SK-N-SH treated with all-trans-retinoic acid at 6 μM for 48 hours (cell line): ENCODE measurements around the gene NPRL2.

Source experiments
- ATAC-seq: fragments of 200-7000 bp; cut with Tn5 transposase; 3 replicates; pipeline ENCODE4 v1.9.1; 2020; ENCODE audit warnings: mild to moderate bottlenecking, moderate library complexity
- BACH2 ChIP-seq: fragments of 250-450 bp; sonication (Bioruptor Pico); IDR thresholded peaks from 2 replicates; pipeline ENCODE4 v1.9.0; 2021; ENCODE audit warnings: mild to moderate bottlenecking, borderline replicate concordance
- CSDC2 ChIP-seq: fragments of 250-450 bp; sonication (Bioruptor Pico); IDR thresholded peaks from 2 replicates; pipeline ENCODE4 v1.5.0; 2020; ENCODE audit warnings: mild to moderate bottlenecking, moderate library complexity
- ESRRG ChIP-seq: fragments of 250-450 bp; sonication (Bioruptor Pico); IDR thresholded peaks from 2 replicates; pipeline ENCODE4 v1.6.1; 2021; ENCODE audit warnings: mild to moderate bottlenecking
- GLIS3 ChIP-seq: fragments of 250-450 bp; sonication (Bioruptor Pico); IDR thresholded peaks from 2 replicates; pipeline ENCODE4 v1.5.0; 2020; ENCODE audit warnings: mild to moderate bottlenecking, moderate library complexity
- PPARA ChIP-seq: fragments of 250-450 bp; sonication (Bioruptor Pico); IDR thresholded peaks from 2 replicates; pipeline ENCODE4 v1.5.0; 2020; ENCODE audit warnings: mild to moderate bottlenecking, borderline replicate concordance
- RARB ChIP-seq: fragments of 250-450 bp; sonication (Bioruptor Pico); IDR thresholded peaks from 2 replicates; pipeline ENCODE4 v1.8.0; 2021; ENCODE audit warnings: mild to moderate bottlenecking, moderate library complexity
- SNAI2 ChIP-seq: fragments of 250-450 bp; sonication (Bioruptor Pico); IDR thresholded peaks from 2 replicates; pipeline ENCODE4 v1.5.0; 2020; ENCODE audit warnings: mild to moderate bottlenecking, moderate library complexity
- TCF4 ChIP-seq: fragments of 250-450 bp; sonication (Bioruptor Pico); IDR thresholded peaks from 2 replicates; pipeline ENCODE4 v1.8.0; 2021; ENCODE audit warnings: mild to moderate bottlenecking, moderate library complexity, borderline replicate concordance
- TOX ChIP-seq: fragments of 250-450 bp; sonication (Bioruptor Pico); IDR thresholded peaks from 2 replicates; pipeline ENCODE4 v1.8.0; 2021; ENCODE audit warnings: mild to moderate bottlenecking, moderate library complexity, borderline replicate concordance
- ZC3H10 ChIP-seq: fragments of 250-450 bp; sonication (Bioruptor Pico); IDR thresholded peaks from 2 replicates; pipeline ENCODE4 v1.5.1; 2021; ENCODE audit warnings: mild to moderate bottlenecking, moderate library complexity
- ZFP3 ChIP-seq: fragments of 250-450 bp; sonication (Bioruptor Pico); IDR thresholded peaks from 2 replicates; pipeline ENCODE4 v1.5.0; 2020; ENCODE audit warnings: mild to moderate bottlenecking, moderate library complexity
- ZFP30 ChIP-seq: fragments of 450-650 bp; formaldehyde crosslinking; IDR thresholded peaks from 2 replicates; pipeline ENCODE4 v1.5.0; 2022; ENCODE audit warnings: mild to moderate bottlenecking, moderate library complexity
- ZNF565 ChIP-seq: fragments of 450-650 bp; formaldehyde crosslinking; conservative IDR thresholded peaks from 2 replicates; pipeline ENCODE4 v1.5.0; 2020; ENCODE audit warnings: low read depth, mild to moderate bottlenecking, moderate library complexity
- ZNF8 ChIP-seq: fragments of 450-650 bp; formaldehyde crosslinking; IDR thresholded peaks from 2 replicates; pipeline ENCODE4 v1.5.0; 2020; ENCODE audit warnings: mild to moderate bottlenecking, moderate library complexity
- TF ChIP-seq, protein P1 (sequence below): fragments of 250-450 bp; sonication (Bioruptor Pico); IDR thresholded peaks from 2 replicates; pipeline ENCODE4 v1.8.0; 2021; ENCODE audit warnings: low read depth, mild to moderate bottlenecking, moderate library complexity, borderline replicate concordance
- TF ChIP-seq, protein P2 (sequence below): fragments of 250-450 bp; sonication (Bioruptor Pico); IDR thresholded peaks from 2 replicates; pipeline ENCODE4 v1.5.1; 2021; ENCODE audit warnings: mild to moderate bottlenecking, moderate library complexity
- TF ChIP-seq, protein P3 (sequence below): fragments of 250-450 bp; sonication (Bioruptor Pico); IDR thresholded peaks from 2 replicates; pipeline ENCODE4 v1.5.0; 2020; ENCODE audit warnings: mild to moderate bottlenecking, moderate library complexity
- TF ChIP-seq, protein P4 (sequence below): fragments of 250-450 bp; sonication (Bioruptor Pico); IDR thresholded peaks from 2 replicates; pipeline ENCODE4 v1.5.1; 2020; ENCODE audit warnings: low read depth, mild to moderate bottlenecking, moderate library complexity

Gene NPRL2

DNA sequence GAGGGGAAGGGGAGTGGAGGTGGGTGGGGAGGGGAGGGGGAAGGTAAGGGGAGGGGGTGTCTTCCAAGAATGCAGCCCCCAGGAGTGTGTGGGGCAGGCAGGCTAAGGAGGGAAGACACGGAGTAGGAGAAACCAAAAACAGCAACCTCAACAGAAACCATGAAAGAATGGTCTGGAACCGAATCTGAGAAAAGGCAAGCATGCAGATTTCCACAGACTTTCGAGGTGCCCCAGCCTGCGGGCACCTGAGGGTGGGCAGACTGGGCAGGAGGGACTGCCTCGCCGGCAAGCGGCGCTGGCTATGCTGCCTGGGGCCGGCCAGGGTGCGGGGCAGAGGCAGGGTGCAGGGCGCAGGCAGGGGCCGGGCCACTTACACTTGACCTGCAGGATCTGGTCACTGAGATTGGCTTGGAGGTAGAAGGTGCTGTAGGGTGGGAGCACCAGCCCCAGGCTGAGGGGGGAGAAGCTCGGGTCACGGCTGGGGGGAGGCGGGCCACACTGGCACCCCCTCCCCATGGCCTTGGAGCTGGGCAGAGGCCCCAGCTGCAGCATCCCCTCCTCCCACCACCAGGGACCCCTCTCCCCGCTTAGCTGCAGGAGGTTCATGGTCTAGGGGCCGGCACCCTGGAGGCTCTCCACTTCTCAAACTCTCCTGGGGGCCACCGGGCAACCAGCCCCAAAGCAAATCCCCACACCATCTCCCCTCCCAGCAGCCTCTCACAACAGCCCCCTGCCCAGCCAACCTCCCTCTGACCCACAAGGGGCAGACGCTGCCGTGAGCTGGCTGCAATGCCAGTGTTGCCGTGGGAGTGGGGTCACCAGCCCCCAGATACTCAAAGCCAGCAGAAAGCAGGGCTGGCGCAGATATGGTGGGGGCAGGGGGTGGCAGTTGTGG lies 24.0 kb upstream of the NPRL2 start:
- no peak for ATAC-seq
- TF ChIP-seq ZFP30 (CRISPR knock-in tag): no peak
- no peak for TF ChIP-seq ZNF565 (CRISPR knock-in tag)
- TF ChIP-seq PPARA: no peak
- no peak for TF ChIP-seq SNAI2
- TF ChIP-seq TOX: no peak
- TF ChIP-seq, protein P1, sequence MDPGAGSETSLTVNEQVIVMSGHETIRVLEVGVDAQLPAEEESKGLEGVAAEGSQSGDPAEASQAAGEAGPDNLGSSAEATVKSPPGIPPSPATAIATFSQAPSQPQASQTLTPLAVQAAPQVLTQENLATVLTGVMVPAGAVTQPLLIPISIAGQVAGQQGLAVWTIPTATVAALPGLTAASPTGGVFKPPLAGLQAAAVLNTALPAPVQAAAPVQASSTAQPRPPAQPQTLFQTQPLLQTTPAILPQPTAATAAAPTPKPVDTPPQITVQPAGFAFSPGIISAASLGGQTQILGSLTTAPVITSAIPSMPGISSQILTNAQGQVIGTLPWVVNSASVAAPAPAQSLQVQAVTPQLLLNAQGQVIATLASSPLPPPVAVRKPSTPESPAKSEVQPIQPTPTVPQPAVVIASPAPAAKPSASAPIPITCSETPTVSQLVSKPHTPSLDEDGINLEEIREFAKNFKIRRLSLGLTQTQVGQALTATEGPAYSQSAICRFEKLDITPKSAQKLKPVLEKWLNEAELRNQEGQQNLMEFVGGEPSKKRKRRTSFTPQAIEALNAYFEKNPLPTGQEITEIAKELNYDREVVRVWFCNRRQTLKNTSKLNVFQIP (CRISPR knock-in tag): no peak
- no peak for TF ChIP-seq RARB (CRISPR knock-in tag)
- TF ChIP-seq, protein P2, sequence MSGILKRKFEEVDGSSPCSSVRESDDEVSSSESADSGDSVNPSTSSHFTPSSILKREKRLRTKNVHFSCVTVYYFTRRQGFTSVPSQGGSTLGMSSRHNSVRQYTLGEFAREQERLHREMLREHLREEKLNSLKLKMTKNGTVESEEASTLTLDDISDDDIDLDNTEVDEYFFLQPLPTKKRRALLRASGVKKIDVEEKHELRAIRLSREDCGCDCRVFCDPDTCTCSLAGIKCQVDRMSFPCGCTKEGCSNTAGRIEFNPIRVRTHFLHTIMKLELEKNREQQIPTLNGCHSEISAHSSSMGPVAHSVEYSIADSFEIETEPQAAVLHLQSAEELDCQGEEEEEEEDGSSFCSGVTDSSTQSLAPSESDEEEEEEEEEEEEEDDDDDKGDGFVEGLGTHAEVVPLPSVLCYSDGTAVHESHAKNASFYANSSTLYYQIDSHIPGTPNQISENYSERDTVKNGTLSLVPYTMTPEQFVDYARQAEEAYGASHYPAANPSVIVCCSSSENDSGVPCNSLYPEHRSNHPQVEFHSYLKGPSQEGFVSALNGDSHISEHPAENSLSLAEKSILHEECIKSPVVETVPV: no peak
- no peak for TF ChIP-seq ESRRG (CRISPR knock-in tag)
- TF ChIP-seq, protein P3, sequence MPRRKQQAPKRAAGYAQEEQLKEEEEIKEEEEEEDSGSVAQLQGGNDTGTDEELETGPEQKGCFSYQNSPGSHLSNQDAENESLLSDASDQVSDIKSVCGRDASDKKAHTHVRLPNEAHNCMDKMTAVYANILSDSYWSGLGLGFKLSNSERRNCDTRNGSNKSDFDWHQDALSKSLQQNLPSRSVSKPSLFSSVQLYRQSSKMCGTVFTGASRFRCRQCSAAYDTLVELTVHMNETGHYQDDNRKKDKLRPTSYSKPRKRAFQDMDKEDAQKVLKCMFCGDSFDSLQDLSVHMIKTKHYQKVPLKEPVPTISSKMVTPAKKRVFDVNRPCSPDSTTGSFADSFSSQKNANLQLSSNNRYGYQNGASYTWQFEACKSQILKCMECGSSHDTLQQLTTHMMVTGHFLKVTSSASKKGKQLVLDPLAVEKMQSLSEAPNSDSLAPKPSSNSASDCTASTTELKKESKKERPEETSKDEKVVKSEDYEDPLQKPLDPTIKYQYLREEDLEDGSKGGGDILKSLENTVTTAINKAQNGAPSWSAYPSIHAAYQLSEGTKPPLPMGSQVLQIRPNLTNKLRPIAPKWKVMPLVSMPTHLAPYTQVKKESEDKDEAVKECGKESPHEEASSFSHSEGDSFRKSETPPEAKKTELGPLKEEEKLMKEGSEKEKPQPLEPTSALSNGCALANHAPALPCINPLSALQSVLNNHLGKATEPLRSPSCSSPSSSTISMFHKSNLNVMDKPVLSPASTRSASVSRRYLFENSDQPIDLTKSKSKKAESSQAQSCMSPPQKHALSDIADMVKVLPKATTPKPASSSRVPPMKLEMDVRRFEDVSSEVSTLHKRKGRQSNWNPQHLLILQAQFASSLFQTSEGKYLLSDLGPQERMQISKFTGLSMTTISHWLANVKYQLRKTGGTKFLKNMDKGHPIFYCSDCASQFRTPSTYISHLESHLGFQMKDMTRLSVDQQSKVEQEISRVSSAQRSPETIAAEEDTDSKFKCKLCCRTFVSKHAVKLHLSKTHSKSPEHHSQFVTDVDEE: no peak

DNA sequence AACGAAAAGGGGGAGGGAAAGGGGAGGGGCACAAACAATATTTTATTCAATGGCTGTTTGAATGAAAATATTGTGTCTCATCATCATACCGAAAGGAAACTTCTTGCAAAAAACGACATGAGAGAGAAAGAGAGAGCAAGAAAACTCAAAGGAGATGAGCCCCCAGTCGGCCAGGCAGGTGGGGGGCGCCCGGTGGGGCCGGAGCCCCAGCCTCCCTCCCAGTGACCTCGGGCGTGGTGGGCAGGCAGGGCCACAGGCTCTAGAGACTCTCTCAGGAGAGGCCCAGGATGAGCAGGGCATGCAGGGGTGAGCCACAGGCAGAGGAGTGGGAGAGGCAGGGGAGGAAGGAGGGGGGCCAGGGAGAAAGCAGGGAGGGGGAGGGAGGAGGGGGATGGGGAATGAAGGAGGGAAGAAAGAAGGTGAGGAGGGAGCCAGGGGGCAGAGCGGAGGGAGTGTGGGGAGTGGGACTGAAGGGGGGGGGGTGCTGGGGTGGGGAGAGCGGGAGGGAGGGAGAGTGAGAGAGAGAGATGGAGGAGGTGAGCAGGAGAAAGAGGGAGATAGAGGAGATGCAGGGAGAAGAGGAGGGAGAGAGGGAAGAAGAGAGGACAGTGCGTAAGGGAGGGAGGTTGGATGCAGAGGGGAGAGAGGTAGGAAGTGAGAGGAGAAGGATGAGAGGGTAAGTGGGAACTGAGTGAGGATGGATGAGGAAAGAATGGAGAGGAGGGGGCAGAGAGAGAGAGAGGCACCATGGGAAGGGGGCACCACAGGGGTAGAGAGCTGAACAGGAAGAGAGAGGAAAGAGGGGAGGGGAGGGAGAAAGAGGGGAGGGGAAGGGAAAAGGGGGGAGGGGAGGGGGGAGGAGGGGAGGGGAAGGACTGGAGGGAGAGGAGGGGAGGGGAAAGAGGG lies 22.8 kb upstream of the NPRL2 start:
- TF ChIP-seq GLIS3 (CRISPR knock-in tag) (no peak), TCF4 (CRISPR knock-in tag) (no peak), PPARA (no peak), TOX (no peak), ZC3H10 (no peak), ZFP3 (CRISPR knock-in tag) (no peak), ZNF8 (no peak), ZFP30 (CRISPR knock-in tag) (no peak), CSDC2 (CRISPR knock-in tag) (no peak), BACH2 (CRISPR knock-in tag) (no peak), ESRRG (CRISPR knock-in tag) (no peak)
- TF ChIP-seq, protein P1 (CRISPR knock-in tag): no peak
- TF ChIP-seq, protein P3: no peak
- TF ChIP-seq, protein P4, sequence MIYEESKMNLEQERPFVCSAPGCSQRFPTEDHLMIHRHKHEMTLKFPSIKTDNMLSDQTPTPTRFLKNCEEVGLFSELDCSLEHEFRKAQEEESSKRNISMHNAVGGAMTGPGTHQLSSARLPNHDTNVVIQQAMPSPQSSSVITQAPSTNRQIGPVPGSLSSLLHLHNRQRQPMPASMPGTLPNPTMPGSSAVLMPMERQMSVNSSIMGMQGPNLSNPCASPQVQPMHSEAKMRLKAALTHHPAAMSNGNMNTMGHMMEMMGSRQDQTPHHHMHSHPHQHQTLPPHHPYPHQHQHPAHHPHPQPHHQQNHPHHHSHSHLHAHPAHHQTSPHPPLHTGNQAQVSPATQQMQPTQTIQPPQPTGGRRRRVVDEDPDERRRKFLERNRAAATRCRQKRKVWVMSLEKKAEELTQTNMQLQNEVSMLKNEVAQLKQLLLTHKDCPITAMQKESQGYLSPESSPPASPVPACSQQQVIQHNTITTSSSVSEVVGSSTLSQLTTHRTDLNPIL: no peak
- no peak for ATAC-seq
